GM12891 (cell line): Measurements from ENCODE around the gene FGF14.

Experiments used
- POLR2A ChIP-seq: IDR thresholded peaks from 2 replicates; pipeline ENCODE4 v1.6.1; 2011; ENCODE audit warnings: low read depth, low read length, control low read depth
- POLR2AphosphoS5 ChIP-seq: IDR thresholded peaks from 2 replicates; pipeline ENCODE4 v1.6.1; 2011; ENCODE audit warnings: low read depth, low read length, control low read depth

DNA sequence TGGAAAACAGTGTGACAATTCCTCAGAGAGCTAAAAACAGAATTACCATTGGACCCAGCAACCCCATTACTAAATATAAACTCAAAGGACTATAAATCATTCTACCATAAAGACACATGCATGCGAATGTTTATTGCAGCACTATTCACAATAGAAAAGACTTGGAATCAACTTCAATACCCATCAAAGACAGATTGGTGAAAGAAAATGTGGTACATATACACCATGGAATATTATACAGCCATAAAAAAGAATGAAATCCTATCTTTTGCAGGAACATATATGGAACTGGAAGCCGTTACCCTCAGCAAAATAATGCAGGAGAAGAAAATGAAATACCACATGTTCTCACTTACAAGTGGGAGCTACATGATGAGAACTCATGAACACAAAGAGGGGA lies 20.8 kb upstream of the FGF14 start:
- TF ChIP-seq POLR2A (no peak), POLR2AphosphoS5 (no peak)
